OCI-LY3 (cell line): ENCODE results near the gene FMNL2.

ENCODE experiments used
- EZH2phosphoT487 ChIP-seq: fragments of 200-600 bp; shearing (Covaris generic); IDR thresholded peaks from 2 replicates; pipeline ENCODE4 v1.6.1; 2018; ENCODE audit warnings: antibody characterized with exemption, mixed run types, low read depth
- TF ChIP-seq, protein P1 (sequence below): fragments of 200-600, 300-600 bp; sonication (generic); IDR thresholded peaks from 2 replicates; pipeline ENCODE4 v1.5.1; 2014; ENCODE audit warnings: antibody characterized with exemption, low read length, low read depth

DNA sequence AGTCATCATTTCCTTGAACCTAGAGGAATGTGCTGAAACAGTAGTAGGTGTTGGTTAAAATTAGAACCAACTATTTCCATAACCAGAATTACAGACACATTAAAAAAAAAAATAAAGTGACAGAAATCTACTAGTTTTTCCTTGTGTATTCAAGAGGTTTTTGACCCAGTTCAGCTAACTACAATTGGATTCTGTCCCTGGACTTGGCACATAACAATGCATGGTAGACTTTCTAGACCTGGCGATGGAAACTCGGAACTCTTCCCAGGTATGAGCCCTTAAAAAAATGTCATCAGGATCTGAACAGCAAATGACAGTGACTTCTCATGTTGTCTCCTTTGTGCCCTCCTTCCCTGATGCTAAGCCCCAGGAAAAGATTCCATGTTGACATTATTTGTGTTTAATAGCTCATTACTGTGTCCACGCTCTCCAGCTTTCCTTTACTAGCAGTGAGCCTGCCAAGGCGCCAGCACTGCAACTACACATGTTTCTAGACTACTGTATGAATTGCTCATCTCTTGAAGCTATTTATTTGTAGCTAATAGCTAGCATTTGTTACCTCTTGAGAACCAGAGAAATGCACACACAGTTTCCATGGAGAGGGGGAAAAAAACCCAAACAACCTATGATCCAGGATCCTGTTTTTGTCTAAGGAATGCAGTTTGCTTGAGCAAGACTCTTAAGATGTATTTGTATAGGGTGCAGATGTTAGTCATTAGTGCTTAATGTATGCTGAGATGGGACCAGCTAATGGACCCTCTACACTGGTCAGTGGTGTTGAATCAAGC, 148.5 kb downstream of the FMNL2 start:
- TF ChIP-seq, protein P1, sequence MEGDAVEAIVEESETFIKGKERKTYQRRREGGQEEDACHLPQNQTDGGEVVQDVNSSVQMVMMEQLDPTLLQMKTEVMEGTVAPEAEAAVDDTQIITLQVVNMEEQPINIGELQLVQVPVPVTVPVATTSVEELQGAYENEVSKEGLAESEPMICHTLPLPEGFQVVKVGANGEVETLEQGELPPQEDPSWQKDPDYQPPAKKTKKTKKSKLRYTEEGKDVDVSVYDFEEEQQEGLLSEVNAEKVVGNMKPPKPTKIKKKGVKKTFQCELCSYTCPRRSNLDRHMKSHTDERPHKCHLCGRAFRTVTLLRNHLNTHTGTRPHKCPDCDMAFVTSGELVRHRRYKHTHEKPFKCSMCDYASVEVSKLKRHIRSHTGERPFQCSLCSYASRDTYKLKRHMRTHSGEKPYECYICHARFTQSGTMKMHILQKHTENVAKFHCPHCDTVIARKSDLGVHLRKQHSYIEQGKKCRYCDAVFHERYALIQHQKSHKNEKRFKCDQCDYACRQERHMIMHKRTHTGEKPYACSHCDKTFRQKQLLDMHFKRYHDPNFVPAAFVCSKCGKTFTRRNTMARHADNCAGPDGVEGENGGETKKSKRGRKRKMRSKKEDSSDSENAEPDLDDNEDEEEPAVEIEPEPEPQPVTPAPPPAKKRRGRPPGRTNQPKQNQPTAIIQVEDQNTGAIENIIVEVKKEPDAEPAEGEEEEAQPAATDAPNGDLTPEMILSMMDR, result no peak
- TF ChIP-seq EZH2phosphoT487, result no peak
